Fibroblast of mammary gland (primary cell): ENCODE results near the gene LRMDA.

Source experiments
- DNase-seq: peaks from one replicate; pipeline ENCODE4 v3.0.0-alpha.2; 2010; ENCODE audit warnings: low read depth
- H3K4me3 ChIP-seq: 2 replicates; pipeline ENCODE4 v1.5.1; 2011; ENCODE audit warnings: low read depth, mild to moderate bottlenecking, low read length, moderate library complexity; ENCODE audit not compliant: control insufficient read depth
- CTCF ChIP-seq: conservative IDR thresholded peaks from 2 replicates; pipeline ENCODE4 v1.5.1; 2011; ENCODE audit warnings: low read depth, low read length, inconsistent platforms; ENCODE audit not compliant: control insufficient read depth, insufficient read depth

The LRMDA gene

GRCh38 chr10:75753621-75754020 lies 322.2 kb downstream of the LRMDA start:
- DNase-seq, result no peak
- TF ChIP-seq CTCF, result no peak

GRCh38 chr10:75754096-75754831 lies 322.8 kb downstream of the LRMDA start:
- H3K4me3 ChIP-seq, result no peak overlapping the region
- no peak for DNase-seq
- no peak for TF ChIP-seq CTCF

More at GRCh38 chr10:75753621-75754020, 322.2 kb downstream of the LRMDA start:
- H3K4me3 ChIP-seq, result no peak overlapping the region

GRCh38 chr10:75755528-75755927 lies 324.1 kb downstream of the LRMDA start:
- no peak for DNase-seq
- no peak for TF ChIP-seq CTCF
- no peak overlapping the region for H3K4me3 ChIP-seq

- no peak overlapping the region for H3K4me3 ChIP-seq
- no peak for DNase-seq
- no peak for TF ChIP-seq CTCF
These were observed 329.9 kb downstream of the LRMDA start for GRCh38 chr10:75761289-75761688.

GRCh38 chr10:75762431-75762802 lies 331.0 kb downstream of the LRMDA start:
- DNase-seq, result no peak
- TF ChIP-seq CTCF, result no peak
- no peak overlapping the region for H3K4me3 ChIP-seq

- H3K4me3 ChIP-seq, result no peak overlapping the region
- no peak for DNase-seq
- no peak for TF ChIP-seq CTCF
These were observed 332.2 kb downstream of the LRMDA start for GRCh38 chr10:75763652-75764051.
